Panc1 (cell line): Measurements from ENCODE around the gene PDPK1.

ENCODE experiments used
- POLR2AphosphoS5 ChIP-seq: IDR thresholded peaks from 2 replicates; pipeline ENCODE4 v1.6.1; 2012; ENCODE audit warnings: mild to moderate bottlenecking, low read depth, low read length, moderate library complexity
- TF ChIP-seq, protein P1 (sequence below): fragments of 450-650 bp; IDR thresholded peaks from 2 replicates; pipeline ENCODE4 v1.5.1; 2017; ENCODE audit warnings: mild to moderate bottlenecking
- TF ChIP-seq, protein P2 (sequence below), 2 experiments: IDR thresholded peaks; 2 replicates each; pipeline ENCODE4 v1.6.1; 2011 to 2012; ENCODE audit warnings: low read depth in 2 of 2, control low read depth in 1 of 2, low read length in 1 of 2, mild to moderate bottlenecking in 1 of 2, moderate library complexity in 1 of 2; ENCODE audit not compliant: insufficient read depth in 1 of 2

GRCh38 chr16:2527784-2528100, 10.1 kb upstream of the PDPK1 start:
- TF ChIP-seq, protein P1, sequence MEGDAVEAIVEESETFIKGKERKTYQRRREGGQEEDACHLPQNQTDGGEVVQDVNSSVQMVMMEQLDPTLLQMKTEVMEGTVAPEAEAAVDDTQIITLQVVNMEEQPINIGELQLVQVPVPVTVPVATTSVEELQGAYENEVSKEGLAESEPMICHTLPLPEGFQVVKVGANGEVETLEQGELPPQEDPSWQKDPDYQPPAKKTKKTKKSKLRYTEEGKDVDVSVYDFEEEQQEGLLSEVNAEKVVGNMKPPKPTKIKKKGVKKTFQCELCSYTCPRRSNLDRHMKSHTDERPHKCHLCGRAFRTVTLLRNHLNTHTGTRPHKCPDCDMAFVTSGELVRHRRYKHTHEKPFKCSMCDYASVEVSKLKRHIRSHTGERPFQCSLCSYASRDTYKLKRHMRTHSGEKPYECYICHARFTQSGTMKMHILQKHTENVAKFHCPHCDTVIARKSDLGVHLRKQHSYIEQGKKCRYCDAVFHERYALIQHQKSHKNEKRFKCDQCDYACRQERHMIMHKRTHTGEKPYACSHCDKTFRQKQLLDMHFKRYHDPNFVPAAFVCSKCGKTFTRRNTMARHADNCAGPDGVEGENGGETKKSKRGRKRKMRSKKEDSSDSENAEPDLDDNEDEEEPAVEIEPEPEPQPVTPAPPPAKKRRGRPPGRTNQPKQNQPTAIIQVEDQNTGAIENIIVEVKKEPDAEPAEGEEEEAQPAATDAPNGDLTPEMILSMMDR: no peak
- TF ChIP-seq POLR2AphosphoS5: no peak
- TF ChIP-seq, protein P2, sequence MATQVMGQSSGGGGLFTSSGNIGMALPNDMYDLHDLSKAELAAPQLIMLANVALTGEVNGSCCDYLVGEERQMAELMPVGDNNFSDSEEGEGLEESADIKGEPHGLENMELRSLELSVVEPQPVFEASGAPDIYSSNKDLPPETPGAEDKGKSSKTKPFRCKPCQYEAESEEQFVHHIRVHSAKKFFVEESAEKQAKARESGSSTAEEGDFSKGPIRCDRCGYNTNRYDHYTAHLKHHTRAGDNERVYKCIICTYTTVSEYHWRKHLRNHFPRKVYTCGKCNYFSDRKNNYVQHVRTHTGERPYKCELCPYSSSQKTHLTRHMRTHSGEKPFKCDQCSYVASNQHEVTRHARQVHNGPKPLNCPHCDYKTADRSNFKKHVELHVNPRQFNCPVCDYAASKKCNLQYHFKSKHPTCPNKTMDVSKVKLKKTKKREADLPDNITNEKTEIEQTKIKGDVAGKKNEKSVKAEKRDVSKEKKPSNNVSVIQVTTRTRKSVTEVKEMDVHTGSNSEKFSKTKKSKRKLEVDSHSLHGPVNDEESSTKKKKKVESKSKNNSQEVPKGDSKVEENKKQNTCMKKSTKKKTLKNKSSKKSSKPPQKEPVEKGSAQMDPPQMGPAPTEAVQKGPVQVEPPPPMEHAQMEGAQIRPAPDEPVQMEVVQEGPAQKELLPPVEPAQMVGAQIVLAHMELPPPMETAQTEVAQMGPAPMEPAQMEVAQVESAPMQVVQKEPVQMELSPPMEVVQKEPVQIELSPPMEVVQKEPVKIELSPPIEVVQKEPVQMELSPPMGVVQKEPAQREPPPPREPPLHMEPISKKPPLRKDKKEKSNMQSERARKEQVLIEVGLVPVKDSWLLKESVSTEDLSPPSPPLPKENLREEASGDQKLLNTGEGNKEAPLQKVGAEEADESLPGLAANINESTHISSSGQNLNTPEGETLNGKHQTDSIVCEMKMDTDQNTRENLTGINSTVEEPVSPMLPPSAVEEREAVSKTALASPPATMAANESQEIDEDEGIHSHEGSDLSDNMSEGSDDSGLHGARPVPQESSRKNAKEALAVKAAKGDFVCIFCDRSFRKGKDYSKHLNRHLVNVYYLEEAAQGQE (IDR thresholded peaks at IDR 0.05; ENCODE audit: insufficient read depth in 1 of 2, low read depth in 2 of 2, low read length in 1 of 2): no peak
